Kidney (tissue), 14 donors: ENCODE data around the gene DUSP6. TPM values are rescaled to one million over a fixed set of nuclear protein-coding genes. Genes with fewer than 3 reads are reported as not detected.

Source experiments
- DNase-seq, 5 donors: peaks; one replicate each; pipeline ENCODE4 v3.0.0-alpha.2; 2013 to 2020
- FAIRE-seq: peaks from 2 replicates; lab custom pipeline; 2012; peaks lifted over from hg19 to GRCh38; lab: Jason Lieb, UNC
- H3K27ac ChIP-seq, 2 donors: one replicate each; pipeline ENCODE4 v1.7.0; 2013; ENCODE audit warnings: low read depth in 2 of 2, low read length in 2 of 2, inconsistent platforms in 1 of 2
- H3K27me3 ChIP-seq: one replicate; pipeline ENCODE4 v1.7.1; 2013; ENCODE audit warnings: low read length, inconsistent platforms; ENCODE audit not compliant: control insufficient read depth, insufficient read depth
- H3K36me3 ChIP-seq, 3 donors: one replicate each; pipeline versions ENCODE4 v1.7.0 to v1.7.1; 2013; ENCODE audit warnings: low read length in 3 of 3, control low read depth in 1 of 3, inconsistent platforms in 1 of 3; ENCODE audit not compliant: insufficient read depth in 3 of 3, control insufficient read depth in 2 of 3
- H3K4me1 ChIP-seq, 3 donors: one replicate each; pipeline versions ENCODE4 v1.7.0 to v1.7.1; 2013; ENCODE audit warnings: low read length in 3 of 3, inconsistent platforms in 1 of 3, low read depth in 1 of 3; ENCODE audit not compliant: control insufficient read depth in 2 of 3, insufficient read depth in 2 of 3
- H3K4me3 ChIP-seq, 3 donors: one replicate each; pipeline versions ENCODE4 v1.7.0 to v1.8.1; 2013; ENCODE audit warnings: low read length in 3 of 3, control low read depth in 1 of 3, inconsistent platforms in 1 of 3
- H3K9ac ChIP-seq, 3 donors: one replicate each; pipeline versions ENCODE4 v1.7.0 to v1.7.1; 2013; ENCODE audit warnings: low read length in 3 of 3, control low read depth in 1 of 3, inconsistent platforms in 1 of 3
- H3K9me3 ChIP-seq, 3 donors: one replicate each; pipeline versions ENCODE4 v1.7.0 to v1.7.1; 2013; ENCODE audit warnings: low read length in 3 of 3, control low read depth in 1 of 3, inconsistent platforms in 1 of 3; ENCODE audit not compliant: control insufficient read depth in 2 of 3, insufficient read depth in 1 of 3
- intact Hi-C: fragments of 100-400 bp; cut with DNase I; formaldehyde crosslinking; loops from one replicate; pipeline ENCODE4 v1.11.1; 2022
- polyA plus RNA-seq: library from polyadenylated mRNA; stranded (reverse); fragments of 350-450 nt; fragmentation: Illumina TruSeq; extraction: RNeasy Lipid Tissue Mini Kit (QIAGEN cat#74804); gene quantifications from one replicate; pipeline ENCODE4 v1.2.3, GENCODE V29; 2014; ENCODE audit warnings: low read depth, low replicate concordance; ENCODE audit not compliant: insufficient read depth
- total RNA-seq: library from RNA; stranded (reverse); fragmentation: NEBNext Ultra II Directional; extraction: Animal tissue kit (Norgen Biotek cat#: 25700); gene quantifications from one replicate; pipeline ENCODE4 v1.2.1, GENCODE V29; 2021
- TF ChIP-seq, protein P1 (sequence below): IDR thresholded peaks from 3 replicates; pipeline ENCODE4 v1.5.1; 2012; ENCODE audit warnings: mild to moderate bottlenecking, moderate library complexity, borderline replicate concordance; ENCODE audit not compliant: insufficient read depth; ENCODE audit errors: extremely low read depth
- donor health status: control.
- donor health status: control.
- donor health status: control.
- donor health status: control.
- donor health status: control.
- donor health status: DM: yes; HTN: yes; CAD: no.
- donor health status: Normal renal cell carcinoma (clear cell type).

DUSP6 gene
- total and polyA plus RNA-seq, 2 donors from 2014 or later = 35.3 to 91.8 TPM

- DNase-seq (no peak), FAIRE-seq (no peak)
- Histone ChIP-seq H3K36me3 (no peaks in the 10 kb centered on the region), H3K9ac (no peak overlapping the region), H3K27me3 (no peaks in the 10 kb centered on the region), H3K9me3 (no peaks in the 10 kb centered on the region), H3K4me3 (no peak overlapping the region), H3K4me1 (peaks cover 0 to 13% (median 5%) of the 10 kb centered on the region in 3 donors), H3K27ac (no peak overlapping the region)
- TF ChIP-seq, protein P1, sequence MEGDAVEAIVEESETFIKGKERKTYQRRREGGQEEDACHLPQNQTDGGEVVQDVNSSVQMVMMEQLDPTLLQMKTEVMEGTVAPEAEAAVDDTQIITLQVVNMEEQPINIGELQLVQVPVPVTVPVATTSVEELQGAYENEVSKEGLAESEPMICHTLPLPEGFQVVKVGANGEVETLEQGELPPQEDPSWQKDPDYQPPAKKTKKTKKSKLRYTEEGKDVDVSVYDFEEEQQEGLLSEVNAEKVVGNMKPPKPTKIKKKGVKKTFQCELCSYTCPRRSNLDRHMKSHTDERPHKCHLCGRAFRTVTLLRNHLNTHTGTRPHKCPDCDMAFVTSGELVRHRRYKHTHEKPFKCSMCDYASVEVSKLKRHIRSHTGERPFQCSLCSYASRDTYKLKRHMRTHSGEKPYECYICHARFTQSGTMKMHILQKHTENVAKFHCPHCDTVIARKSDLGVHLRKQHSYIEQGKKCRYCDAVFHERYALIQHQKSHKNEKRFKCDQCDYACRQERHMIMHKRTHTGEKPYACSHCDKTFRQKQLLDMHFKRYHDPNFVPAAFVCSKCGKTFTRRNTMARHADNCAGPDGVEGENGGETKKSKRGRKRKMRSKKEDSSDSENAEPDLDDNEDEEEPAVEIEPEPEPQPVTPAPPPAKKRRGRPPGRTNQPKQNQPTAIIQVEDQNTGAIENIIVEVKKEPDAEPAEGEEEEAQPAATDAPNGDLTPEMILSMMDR = no peak
- intact Hi-C loops = no loop called here
These were observed 14.5 kb upstream of the DUSP6 start for GRCh38 chr12:89366676-89367364.

DNA sequence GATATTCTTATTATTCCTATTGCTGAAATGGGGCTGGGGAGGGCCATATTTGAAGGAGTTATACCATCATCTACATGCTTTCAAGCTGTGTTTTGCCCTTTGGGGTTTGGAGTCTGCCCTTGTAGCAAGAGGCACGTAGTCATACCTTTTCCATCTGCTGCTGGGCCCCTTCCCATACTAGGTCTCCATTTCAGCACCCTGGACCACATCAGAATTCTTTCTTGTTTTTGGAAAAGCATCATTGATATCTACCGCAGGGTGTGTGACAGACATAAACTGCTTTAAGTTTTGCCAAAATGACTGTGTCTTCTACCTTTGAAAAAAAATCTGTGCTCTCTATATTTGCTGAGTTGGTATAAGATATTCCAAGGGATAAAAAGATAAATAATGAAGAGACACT, 12.3 kb upstream of the DUSP6 start:
- intact Hi-C loops = no loop called here
- Histone ChIP-seq H3K4me3 (no peak overlapping the region), H3K36me3 (no peaks in the 10 kb centered on the region), H3K9ac (no peak overlapping the region), H3K4me1 (peaks cover 0 to 13% (median 6%) of the 10 kb centered on the region in 3 donors), H3K27ac (no peak overlapping the region), H3K27me3 (no peaks in the 10 kb centered on the region), H3K9me3 (no peaks in the 10 kb centered on the region)
- DNase-seq (no peak), FAIRE-seq (no peak)
- TF ChIP-seq, protein P1 = no peak

DNA sequence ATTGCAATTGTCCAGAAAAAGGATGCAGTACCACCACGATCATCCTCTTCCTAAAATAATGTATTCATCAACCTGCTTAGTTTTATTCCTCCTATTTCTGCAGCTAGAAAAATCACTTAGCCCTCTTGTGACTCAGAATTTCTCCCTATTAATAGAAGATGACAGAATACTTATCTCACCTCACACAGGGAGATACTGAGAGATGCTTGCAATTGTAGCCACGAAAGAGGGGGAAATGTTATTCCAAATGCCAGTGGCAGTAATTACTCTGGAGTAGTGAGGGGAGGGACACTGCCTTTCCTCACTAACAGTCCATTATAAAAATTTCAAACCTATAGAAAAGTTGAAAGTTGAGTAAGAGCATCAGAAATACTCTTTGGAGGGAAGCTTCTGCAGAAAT, 11.8 kb upstream of the DUSP6 start:
- Histone ChIP-seq H3K36me3 (no peaks in the 10 kb centered on the region), H3K4me3 (no peak overlapping the region), H3K9me3 (no peaks in the 10 kb centered on the region), H3K4me1 (peaks cover 0 to 13% (median 7%) of the 10 kb centered on the region in 3 donors), H3K27ac (no peak overlapping the region), H3K9ac (no peak overlapping the region), H3K27me3 (no peaks in the 10 kb centered on the region)
- intact Hi-C loops = no loop called here
- DNase-seq = no peak
- FAIRE-seq = no peak
- TF ChIP-seq, protein P1 = no peak
